ENCODE data around the gene CLUH.
"Not testable (repeated sequence)": the region's sequence is repeated elsewhere in the genome, so short reads cannot be mapped to it uniquely, and the experiment has no call there.

The CLUH gene

DNA sequence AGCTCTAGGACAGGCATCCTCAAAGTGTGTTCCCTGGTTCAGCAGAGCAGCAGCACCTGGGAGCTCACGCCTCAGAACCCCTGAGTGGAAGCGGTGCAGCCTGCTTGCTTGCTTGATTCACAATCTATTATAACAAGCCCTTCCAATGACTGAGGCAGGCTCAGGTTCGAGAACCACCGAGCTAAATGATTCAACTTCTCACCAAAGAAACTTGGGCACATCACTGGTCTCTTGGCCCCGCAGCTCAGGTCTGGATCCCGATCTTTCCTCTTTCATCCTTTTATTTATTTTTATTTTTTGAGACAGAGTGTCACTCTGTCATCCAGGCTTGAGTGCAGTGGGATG lies 24.5 kb downstream of the CLUH start:
- DNase-seq = no peak

- DNase-seq = no peak
These were observed 25.9 kb downstream of the CLUH start for GRCh38 chr17:2685696-2686095.

GRCh38 chr17:2684549-2684948 lies 27.0 kb downstream of the CLUH start:
- DNase-seq = no peak

DNA sequence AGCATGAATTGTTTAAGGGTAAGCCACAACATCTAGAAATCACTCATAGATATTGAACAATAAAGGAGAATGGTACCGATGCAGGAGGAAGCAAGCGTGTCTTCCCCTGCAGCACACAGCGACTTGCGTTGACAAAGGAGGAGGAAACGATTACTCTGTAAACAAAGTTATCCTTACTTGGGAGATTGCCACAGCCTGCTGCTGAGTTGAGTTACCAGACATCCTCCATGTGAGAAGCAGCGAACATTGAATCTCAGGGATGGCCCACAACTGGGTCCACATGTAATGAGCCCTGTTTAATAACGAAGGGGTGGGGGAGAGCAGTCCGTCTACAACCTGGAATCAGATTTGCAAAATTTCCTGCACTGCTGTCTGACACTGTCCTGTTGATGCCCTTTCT lies 27.7 kb downstream of the CLUH start:
- no peak for DNase-seq

DNA sequence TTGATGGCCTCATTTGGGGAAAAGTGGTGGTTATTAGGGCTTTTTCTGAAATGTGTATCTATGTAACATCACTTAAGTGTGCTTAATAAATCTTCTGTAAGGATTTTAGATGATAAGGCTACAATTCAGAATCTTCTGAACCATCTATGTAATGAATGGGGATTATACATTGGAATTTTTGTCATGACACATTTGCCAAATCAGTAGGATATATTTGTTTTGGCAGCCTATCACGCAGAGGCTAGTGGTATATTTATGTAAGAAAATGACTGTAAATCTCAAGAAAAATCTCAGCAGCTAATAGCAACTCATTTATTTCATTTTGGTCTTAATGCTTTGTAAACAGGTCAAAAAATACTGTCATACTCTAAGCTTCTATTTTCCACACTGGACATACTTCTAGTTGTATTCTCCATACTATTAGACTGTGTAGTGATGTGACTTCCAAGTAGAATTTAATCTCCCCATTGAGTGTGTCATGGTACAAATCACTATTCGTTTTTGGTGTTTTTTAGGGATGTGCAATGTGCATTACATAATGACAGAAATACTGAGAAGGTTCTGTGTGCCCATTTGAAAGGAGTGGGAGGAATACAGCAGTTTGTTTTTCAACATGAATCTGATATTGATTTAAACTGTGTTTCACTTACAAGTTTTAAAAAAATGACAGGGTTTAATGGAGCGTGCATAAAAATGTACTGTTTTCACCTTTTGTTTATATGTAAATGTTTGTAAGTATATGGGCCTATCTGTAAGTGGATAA lies 29.2 kb downstream of the CLUH start:
- no peak for DNase-seq

- DNase-seq = no peak
These were observed 29.9 kb downstream of the CLUH start for GRCh38 chr17:2681650-2682049.

- no peak for DNase-seq
These were observed 30.6 kb downstream of the CLUH start for GRCh38 chr17:2680961-2681360.

GRCh38 chr17:2679247-2679646 lies 32.3 kb downstream of the CLUH start:
- not testable (repeated sequence) for DNase-seq

DNA sequence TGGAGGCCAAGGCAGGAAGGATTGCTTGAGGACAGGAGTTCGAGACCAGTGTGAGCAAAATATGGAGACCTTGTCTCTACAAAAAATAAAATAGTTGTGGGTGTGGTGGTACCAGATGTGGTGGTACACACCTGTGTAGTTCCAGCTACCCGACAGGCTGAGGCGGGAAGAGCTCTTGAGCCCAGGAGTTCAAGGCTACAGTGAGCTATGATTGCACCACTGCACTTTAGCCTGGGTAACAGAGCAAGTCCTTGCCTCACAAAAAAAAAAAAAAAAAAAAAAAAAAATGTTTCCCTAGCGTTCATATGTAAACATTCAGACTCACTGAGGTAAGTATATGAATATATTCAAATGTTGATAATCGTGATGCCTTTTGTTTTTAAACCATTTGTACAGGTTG lies 39.5 kb downstream of the CLUH start:
- no peak for DNase-seq

GRCh38 chr17:2660410-2660809 lies 51.2 kb downstream of the CLUH start:
- DNase-seq = not testable (repeated sequence)

DNA sequence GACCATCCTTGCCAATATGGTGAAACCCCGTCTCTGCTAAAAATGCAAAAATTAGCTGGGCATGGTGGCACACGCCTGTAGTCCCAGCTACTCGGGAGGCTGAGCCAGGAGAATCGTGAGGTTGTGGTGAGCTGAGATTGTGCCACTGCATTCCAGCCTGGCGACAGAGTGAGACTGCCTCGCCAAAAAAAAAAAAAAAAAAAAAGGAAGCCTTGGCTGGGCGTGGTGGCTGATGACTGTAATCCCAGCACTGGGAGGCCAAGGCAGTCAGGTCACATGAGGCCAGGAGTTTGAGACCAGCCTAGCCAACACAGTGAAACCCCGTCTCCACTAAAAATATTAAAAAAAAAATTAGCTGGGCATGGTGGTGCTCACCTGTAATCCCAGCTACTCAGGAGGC lies 52.2 kb downstream of the CLUH start:
- not testable (repeated sequence) for DNase-seq

DNA sequence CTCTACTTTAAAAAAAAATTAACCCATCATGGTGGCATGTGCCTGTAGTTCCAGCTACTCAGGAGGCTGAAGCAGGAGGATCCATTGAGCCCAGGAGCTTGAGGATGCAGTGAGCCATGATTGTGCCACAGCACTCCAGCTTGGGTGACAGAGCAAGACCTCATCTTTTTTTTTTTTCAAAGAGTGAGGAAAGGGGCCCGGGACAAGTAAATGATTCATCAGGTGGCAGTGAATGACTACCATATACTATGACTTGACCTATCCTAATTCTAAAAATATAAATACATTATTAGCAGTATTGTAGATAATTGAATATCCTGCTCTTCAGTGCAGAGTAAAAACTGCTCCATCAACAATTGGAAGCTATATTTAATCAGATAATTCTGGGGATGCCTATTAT lies 55.3 kb downstream of the CLUH start:
- no peak for DNase-seq

- DNase-seq = no peak
These were observed 56.0 kb downstream of the CLUH start for GRCh38 chr17:2655546-2655945.

GRCh38 chr17:2652911-2653310 lies 58.7 kb downstream of the CLUH start:
- not testable (repeated sequence) for DNase-seq

GRCh38 chr17:2649191-2649590 lies 62.4 kb downstream of the CLUH start:
- no peak for DNase-seq

- no peak for DNase-seq
These were observed 63.6 kb downstream of the CLUH start for GRCh38 chr17:2647957-2648356.

GRCh38 chr17:2644971-2645370 lies 66.6 kb downstream of the CLUH start:
- DNase-seq = no peak
